ENCODE results near the gene LMNB1. TPM values are rescaled to one million over a fixed set of nuclear protein-coding genes. Genes with fewer than 3 reads are reported as not detected.
"Not testable (repeated sequence)": the region's sequence is repeated elsewhere in the genome, so short reads cannot be mapped to it uniquely, and the experiment has no call there.

LMNB1 gene
- total RNA-seq, 3 donors from 2014 or later, result 14.1 to 81.8 (median 30.6) TPM

DNA sequence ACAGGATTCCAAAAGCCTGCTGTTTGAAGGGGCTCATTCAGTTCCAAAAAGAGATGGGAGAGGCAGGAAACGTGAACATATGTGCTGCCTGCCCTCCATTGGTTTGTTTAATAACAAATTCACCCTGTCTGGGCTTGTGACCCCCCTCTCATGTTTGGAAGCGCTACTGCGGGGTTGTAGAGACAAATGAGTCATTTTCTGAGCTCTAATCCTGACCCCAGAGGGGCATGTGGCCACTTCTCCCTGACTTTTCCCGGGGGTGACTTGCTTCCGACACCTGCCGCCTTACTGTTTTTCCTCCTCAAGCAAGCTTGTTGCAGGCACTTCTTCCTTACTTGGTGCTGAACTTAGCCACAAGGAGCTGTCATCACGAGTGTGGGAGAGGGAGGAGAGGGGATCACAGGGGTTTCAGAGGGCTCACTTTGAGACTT, 75.9 kb downstream of the LMNB1 start:
- H3K36me3 ChIP-seq (ENCODE audit: low read depth), result no peaks in the 10 kb centered on the region
- peaks cover 3% of the 10 kb centered on the region for H3K4me1 ChIP-seq (ENCODE audit: low read depth)
- ATAC-seq (no peak), DNase-seq (no peak)
- H3K9me3 ChIP-seq, result no peaks in the 10 kb centered on the region
- no peak overlapping the region for H3K4me3 ChIP-seq
- intact Hi-C loops (cut with DNase I, micrococcal nuclease), result no loop called here
- TF ChIP-seq, protein P1, sequence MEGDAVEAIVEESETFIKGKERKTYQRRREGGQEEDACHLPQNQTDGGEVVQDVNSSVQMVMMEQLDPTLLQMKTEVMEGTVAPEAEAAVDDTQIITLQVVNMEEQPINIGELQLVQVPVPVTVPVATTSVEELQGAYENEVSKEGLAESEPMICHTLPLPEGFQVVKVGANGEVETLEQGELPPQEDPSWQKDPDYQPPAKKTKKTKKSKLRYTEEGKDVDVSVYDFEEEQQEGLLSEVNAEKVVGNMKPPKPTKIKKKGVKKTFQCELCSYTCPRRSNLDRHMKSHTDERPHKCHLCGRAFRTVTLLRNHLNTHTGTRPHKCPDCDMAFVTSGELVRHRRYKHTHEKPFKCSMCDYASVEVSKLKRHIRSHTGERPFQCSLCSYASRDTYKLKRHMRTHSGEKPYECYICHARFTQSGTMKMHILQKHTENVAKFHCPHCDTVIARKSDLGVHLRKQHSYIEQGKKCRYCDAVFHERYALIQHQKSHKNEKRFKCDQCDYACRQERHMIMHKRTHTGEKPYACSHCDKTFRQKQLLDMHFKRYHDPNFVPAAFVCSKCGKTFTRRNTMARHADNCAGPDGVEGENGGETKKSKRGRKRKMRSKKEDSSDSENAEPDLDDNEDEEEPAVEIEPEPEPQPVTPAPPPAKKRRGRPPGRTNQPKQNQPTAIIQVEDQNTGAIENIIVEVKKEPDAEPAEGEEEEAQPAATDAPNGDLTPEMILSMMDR (IDR thresholded peaks at IDR 0.05), result no peak

DNA sequence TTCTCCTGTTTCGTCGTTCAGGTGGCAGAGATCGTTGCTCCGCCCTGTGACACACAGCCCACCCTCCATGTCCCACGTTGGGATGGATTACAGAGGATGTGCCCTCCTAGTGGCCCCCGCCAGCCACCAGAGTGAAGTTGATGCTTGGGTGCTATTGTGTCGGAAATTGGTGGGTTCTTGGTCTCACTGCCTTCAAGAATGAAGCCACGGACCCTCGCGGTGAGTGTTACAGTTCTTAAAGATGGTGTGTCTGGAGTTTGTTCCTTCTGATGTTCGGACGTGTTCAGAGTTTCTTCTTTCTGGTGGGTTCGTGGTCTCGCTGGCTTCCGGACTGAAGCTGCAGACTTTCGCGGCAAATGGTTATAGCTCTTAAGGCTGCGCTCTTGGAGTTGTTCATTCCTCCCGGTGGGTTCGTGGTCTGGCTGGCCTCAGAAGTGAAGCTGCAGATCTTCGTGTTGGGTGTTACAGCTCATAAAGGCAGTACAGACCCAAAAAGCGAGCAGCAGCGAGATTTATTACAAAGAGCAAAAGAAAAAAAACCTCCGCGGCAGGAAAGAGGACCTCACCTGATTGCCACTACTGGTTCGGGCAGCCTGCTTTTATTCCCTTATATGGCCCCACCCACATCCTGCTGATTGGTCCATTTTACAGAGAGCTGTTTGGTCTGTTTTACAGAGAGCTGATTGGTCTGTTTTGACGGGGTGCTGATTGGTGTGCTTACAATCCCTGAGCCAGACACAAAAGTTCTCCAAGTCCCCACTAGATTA, 76.8 kb downstream of the LMNB1 start:
- ATAC-seq; intact Hi-C loops (cut with DNase I, micrococcal nuclease); H3K4me1 ChIP-seq (ENCODE audit: low read depth); H3K36me3 ChIP-seq (ENCODE audit: low read depth); DNase-seq; H3K9me3 ChIP-seq; H3K4me3 ChIP-seq: not testable (repeated sequence)

DNA sequence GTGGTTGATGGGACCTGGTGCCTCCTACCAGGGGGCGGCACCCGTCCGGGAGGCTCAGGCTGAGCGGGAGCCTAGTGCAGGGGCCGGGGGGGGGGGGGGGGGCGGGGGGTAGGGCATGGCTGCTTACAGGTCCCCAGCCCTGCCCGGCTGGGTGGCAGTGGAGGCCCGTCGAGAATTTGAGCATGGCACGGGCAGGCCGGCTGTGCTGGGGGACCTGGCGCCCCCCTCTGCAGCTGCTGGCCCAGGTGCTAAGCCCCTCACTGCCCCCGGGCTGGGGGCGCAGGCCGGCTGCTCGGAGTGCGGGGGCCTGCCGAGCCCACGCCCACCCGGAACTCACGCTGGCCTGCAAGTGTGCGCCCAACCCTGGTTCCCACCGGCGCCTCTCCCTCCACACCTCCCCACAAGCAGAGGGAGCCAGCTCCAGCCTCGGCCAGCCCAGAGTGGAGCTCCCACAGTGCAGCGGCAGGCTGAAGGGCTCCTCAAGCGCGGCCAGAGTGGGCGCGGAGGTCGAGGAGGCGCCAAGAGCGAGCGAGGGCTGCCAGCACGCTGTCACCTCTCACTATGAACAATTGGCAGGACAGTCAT, 77.7 kb downstream of the LMNB1 start:
- H3K4me3 ChIP-seq, result no peak overlapping the region
- TF ChIP-seq, protein P1 (IDR thresholded peaks at IDR 0.05), result no peak
- no peaks in the 10 kb centered on the region for H3K36me3 ChIP-seq (ENCODE audit: low read depth)
- DNase-seq, result no peak
- intact Hi-C loops (cut with DNase I, micrococcal nuclease), result no loop called here
- ATAC-seq, result no peak
- no peaks in the 10 kb centered on the region for H3K4me1 ChIP-seq (ENCODE audit: low read depth)
- H3K9me3 ChIP-seq, result no peaks in the 10 kb centered on the region

DNA sequence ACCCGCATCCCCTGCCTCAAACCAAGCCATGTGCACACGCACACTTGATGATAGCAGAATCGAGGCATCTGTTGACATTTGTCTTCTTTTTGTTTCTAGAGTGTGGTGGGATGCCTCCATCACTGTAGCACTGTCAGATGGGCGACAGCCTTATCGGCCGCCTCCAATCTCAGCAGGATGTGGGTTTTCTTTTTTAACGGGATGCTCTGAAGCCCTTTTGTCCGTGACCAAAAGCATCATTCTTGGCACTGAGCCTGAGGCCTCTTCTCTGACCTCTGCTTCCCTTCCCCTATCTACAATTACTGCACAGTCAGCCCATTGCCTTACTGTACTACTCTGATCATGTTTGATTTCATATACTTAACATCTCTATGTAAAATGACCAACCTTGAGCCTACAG, 78.3 kb downstream of the LMNB1 start:
- DNase-seq (no peak), ATAC-seq (no peak)
- TF ChIP-seq, protein P1 (IDR thresholded peaks at IDR 0.05), result no peak
- Histone ChIP-seq H3K36me3 (ENCODE audit: low read depth) (no peaks in the 10 kb centered on the region), H3K4me3 (no peak overlapping the region), H3K9me3 (no peaks in the 10 kb centered on the region), H3K4me1 (ENCODE audit: low read depth) (no peaks in the 10 kb centered on the region)
- intact Hi-C loops (cut with DNase I, micrococcal nuclease), result no loop called here

DNA sequence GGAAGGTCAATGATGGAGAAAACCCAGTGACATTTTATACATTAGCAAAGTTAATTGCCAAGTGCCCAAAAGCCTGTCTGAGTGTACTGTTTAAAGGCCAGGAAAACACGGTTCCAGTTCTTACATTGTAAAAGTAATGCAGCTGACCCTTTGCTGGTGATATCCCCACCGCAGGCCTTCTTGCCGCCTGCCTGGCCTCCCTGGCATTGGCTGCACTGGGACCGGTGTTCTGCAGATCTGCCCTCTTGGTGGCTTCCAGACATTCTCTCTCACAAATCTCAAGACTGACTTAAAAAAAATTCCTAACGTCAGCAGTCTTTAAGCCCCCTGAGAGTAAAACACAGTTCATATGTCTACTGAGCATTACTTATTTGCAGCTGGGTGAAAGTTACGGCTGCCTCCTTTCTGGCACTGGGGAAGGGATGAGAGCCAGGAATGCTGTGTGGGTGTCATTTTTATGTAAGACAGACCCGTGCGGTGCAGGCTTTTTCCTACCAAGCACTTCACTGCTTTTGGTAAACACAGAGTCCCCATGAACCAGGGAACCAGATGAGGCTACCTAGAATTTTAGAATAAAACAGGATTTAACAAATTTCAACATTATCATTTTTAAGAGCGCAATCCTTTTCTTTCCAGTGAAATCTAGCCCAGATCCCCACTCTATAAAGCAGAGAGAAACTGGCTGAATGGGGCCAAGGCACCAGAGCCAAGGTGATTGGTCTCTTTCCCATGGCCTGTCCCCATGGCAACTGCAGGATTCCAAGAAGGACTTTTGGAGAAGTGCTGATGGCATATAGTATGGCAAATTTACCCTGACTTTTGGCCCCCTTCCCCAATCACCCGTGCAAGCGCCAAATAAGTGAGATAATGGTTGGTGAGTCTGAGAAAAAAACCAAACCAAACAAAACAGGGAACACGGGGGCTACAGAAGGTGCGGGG, 80.8 kb downstream of the LMNB1 start:
- Histone ChIP-seq H3K4me3 (no peak overlapping the region), H3K36me3 (ENCODE audit: low read depth) (no peaks in the 10 kb centered on the region), H3K9me3 (no peaks in the 10 kb centered on the region), H3K4me1 (ENCODE audit: low read depth) (no peaks in the 10 kb centered on the region)
- ATAC-seq (no peak), DNase-seq (no peak)
- TF ChIP-seq, protein P1 (IDR thresholded peaks at IDR 0.05), result no peak
- intact Hi-C loops (cut with DNase I, micrococcal nuclease), result no loop called here

Measured in mucosa of descending colon (tissue), 3 donors.